Endothelial cell of hepatic sinusoid (primary cell): ENCODE data around the gene DUS1L.

Experiments used
- in situ Hi-C: cut with HindIII; loops from 2 replicates; pipeline ENCODE4 v1.10.0; 2017; ENCODE audit warnings: low sequenced_read_pairs

DUS1L gene

DNA sequence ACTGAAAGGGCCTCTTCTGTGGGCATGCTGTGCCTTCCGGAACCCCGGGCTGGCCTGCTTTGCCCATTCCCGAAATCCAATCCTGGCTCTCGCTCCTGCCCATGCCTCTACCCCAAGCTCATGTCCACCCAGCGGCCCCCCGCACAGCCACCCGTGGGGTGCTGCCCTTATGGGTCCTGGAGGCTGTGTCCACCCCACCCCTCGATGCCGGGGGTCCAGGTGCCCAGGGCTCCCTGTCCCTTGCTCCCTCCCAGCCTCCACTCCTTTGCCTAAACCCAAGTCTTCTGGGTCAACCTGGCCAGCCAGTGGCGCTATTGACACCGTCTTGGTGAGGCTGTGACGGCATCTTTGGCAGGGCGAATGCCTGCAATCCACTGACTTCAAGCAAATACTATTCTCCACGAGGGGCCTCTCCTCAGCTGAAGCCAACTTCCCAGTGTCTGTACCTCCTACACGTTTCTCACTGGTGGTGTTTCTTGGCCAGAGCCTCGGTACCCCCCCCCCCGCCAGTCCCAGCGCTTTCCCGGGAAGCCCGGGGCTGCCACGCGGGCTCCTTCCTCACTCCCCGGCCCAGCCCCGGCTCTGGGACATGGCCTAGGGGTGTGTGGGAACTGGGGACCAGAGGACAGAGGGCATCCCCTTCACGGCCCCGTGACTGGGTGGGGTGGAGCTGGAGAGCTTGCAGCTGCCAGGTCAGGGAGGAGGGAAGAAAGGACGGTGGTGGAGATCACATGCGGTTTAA is 12.2 kb upstream of the DUS1L start:
- in situ Hi-C loops = no loop called here

DNA sequence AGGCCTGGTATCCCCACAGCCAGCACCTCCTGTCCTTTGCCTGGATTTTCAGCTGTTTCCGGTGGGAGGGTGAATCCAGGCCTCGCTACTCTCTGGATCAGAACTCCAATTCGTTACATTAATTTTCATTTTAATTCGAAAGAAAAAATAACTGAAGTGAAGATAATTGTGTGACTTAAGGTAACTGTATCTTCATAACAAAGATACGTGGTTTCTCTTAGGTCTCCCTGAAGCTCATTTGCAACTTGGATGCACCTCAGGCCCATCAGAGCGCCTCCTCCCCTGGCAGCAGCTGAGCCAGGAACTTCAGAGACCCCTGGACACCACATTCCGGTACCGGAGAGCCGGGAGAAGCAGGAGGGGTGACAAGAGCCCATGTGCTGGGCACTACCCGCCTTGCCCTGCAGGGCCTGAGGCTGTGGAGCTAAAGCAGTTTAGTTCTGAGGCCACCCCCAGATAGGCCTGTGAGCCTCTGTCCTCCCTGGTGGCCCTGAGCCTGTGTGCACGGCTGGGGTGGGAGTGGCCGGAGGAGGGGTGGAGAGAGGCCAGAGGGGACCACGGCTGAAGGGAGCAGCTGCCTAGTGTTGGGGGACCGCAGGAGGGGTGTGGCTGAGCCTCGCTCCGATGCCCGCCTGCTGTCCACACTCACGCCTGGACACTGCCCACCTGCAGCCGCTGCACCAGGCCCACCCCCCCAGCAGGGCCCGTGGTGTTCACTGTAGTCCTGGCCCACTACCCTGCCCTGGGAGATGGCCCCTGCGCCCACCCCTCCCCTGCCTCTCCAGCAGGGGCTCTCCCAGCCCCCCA is 11.4 kb upstream of the DUS1L start:
- in situ Hi-C loops = no loop called here

DNA sequence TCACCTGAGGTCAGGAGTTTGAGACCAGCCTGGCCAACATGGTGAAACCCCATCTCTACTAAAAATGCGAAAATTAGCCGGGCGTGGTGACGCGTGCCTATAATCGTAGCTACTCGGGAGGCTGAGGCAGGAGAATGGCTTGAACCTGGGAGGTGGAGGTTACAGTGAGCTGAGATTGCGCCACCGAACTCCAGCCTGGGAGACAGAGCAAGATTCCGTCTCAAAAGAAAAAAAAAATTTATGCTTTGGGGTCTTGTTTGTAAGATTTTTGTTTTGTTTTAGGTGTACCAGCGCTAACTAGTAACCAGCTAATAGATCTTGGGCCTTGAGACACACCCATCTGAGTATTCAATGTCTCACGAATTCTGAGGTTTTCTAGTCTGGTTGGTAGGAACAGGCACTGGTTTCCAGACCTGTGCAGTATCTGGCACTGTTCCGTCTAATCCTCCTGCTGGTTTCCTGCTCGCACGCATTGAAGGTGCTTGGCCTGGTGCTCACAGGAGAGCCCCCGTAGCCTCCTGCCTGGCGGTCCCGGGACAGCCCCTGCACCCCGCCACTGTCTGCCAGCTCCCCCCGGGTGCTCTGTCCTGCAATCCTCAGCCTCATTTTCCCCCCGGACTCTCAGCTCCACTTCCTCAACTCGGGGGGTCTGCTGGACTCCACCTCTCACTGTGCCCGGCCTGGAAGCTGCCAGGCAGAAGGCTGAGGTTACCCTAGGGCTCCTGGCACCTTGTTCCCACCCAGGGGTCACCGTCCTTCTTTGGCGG is 10.6 kb upstream of the DUS1L start:
- in situ Hi-C loops = no loop called here

DNA sequence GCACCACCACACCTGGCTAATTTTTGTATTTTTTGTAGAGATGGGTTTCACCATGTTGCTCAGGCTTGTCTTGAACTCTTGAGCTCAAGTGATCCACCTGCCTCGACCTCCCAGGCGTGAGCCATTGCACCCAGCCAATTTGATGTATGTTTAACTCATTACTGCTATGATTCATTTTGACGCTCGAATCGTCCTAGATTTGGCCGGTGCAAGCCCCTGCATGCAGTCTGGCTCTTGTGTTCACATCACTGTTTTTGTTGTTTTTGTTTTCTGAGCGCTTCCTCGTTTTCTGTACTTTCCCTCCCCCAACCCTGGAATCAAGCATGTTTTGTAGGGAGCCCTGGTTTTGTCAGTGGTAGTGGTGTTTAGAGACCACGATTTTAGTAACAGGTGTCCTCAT is 7.8 kb upstream of the DUS1L start:
- in situ Hi-C loops = no loop called here

DNA sequence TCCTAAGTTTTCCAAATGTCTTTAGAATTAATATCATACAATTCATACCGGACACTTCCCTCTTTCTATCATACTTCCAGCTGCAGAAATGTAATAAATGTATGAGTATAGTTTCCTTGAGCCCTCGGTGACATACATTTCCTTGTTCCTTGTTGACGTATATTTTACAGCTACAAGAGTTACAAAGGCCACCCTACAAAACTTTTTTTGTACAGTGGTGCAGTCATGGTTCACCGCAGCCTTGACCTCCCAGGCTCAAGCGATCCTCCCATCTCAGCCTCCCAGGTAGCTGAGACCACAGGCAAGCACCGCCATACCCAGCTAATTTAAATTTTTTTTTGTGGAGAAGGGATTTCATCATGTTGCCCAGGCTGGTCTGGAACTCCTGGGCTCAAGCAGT is 7.2 kb upstream of the DUS1L start:
- in situ Hi-C loops = no loop called here

DNA sequence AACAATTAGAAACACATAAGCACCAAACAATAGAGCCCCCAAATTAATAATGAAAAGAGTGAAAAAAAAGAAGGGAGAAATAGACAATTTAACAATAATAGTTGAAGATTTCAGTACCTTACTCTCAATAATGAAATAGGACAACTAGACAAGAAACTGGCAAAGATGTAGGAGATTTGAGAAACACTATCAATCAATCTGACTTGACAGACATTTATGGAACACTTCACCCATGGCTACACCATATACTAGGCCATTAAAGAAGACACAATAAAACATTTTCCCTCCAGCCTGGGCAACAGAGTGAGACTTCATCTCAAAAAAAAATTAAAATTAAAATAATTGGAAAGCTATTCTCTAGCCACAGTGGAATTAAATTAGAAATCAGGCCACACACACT is 5.0 kb upstream of the DUS1L start:
- in situ Hi-C loops = no loop called here

DNA sequence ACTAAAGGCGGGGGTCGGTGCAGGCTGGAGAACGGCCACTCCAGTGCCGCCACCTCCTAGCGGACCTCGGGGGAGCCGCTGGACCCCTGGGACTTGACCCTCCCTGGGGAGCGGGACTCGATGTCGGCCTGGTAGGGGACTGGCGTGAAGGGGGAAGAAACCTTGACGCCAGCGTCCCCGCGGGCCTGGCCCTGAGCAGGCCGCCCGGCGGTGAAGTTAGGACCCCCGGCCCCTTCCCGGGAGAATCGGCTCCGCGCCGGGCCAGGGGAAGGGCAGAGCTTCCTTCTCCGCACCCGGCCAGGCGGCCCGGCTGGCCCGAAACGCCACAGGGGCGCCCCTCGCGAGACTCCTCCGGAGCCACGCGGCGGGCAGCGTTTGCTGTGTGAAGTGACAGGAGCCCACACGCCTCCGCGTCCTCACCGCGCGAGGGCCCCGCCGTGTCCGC is 389 bp downstream of the DUS1L start:
- in situ Hi-C loops = no loop called here

DNA sequence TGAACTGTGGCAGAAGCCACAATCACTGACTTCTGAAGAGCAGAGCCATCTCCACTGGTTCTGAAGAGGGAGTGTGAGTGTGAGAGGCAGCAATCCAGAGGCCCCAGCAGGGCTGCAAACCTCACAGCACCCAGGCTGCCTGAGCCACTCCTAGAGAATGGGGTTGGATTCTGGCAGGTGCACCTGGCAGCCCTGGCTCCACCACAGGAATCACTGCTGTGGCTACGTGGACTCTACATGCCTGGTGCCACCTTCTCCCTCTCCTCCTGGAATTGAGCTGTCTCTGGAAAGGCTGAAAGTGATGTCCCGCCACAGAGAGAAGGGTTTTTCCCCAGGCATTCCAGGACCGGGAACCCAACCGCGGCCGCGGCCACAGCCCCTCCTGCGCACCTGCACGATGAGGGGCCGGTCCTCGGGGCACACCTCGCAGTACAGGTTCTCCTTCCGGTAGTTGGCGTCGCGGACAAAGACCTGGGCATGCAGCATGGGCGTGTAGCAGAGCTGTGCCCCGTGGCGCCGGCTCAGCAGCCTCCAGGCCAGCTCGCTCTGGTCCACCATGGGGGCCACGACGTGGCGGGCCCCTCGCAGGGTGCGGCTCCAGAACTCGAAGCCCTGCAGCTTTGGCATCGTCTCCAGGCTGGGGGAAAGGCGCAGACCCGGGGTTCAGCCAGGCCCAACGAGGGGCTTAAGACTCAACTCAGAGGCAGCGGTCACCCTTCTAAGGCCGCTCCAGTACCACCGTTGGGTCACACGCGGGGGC is 991 bp downstream of the DUS1L start:
- in situ Hi-C loops = no loop called here

DNA sequence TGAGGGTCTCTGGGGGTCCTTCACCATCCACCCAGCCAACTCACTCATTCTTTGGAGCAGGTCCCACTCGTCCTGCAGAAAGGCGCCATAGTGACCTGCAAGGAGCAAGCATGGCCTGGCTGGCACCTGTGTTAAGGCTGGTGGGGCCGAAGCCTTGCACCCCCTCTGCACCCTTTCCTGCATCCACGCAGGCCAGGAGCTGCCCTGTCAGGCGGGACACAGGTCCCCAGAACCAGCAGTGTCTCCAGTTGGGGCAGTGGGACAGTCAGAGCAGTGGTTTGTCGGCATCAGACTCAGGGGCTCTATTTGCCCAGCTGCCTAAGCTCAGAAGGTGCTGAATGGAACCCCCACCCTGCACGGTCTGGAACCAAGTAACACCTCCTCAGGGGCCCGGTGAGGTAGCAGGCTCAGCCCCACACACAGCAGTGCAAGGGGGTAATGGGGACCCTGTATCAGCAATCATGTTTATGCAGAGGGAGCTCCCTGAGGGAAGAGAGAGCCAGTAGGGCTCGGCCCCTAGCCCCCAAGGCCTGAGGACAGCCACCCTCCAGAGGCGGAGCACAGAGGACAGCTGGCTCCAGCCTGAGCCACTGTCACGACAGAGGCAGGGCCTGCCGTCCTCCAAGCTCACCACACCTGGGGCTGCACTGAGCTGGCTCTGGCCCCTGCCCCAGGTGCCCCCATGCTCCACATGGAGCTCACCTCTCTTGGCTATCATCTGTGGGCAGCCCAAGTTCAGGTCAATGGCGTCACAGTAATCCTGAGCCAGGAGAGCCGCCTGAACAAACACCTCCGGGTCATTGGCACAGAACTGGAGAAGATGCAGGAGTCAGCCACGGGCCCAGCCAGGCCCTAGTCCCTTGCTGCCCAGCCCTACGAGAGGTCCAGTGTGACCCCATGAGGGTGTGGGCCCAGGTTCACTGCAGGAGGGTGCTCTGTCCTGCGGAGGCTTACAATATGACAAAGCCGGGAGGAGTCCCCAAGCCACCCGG is 1.9 kb downstream of the DUS1L start:
- in situ Hi-C loops = no loop called here

DNA sequence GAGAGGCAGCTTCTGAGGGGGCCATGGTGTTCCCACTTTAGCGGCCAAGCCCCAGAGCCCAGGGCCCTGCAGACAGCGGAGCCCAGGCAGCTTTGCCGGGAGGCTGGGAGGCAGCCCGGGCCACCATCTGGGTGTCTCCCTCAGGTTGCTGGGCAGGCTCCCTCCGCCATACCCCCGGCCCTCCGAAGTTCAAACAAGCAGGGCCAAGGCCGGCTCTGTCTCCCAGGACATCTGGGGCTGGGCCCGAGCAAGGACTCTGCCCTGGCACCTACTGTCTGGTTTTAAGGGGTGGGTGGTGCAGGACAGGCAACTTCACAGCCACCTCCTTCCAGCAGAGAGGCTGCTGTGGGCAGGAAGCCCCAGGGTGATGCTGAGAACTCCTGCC is 2.6 kb downstream of the DUS1L start:
- in situ Hi-C loops = no loop called here

DNA sequence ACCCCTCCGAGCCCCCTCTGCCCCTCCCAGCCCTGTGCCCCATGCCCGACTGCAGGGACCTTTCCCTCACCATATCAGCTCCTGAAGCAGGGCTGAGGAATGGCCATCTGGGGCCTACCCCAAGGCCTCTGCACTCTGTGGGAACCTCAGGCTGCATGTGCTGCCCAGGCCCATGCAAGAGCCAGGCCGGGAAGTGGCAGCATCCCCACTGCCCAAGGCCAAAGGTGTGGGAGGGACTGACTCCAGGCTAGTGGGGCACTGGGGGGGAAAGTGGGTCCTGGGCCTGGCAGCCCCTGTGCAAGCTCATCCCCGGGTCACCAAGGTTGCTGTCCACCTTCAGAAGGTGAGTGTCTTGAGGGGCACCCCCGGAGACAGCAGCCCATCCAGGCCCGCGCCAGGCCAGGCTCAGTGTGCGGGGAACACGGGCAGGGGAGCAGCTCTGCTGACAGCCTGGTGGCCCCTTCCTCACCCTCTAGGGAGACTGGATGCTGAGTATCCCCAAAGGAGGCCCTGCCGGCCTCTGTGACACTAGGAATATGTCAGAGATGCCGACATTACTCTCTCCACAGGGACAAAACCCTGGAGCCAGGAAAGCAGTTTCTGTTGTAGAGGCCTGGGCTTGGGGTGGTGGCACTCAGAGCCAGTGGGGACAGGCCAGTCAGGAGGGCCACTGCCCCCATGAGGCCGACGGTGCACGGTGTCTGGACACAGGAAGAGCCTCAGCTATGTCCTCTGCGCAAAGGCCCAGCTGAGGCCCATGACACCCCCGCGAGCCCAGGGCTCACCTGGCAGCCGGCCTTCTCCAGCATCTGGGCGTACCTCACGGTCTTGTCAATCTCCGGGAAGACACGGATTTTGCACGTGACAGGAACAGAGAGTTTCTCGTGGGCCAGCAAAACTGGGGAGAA is 3.3 kb downstream of the DUS1L start:
- in situ Hi-C loops = no loop called here

DNA sequence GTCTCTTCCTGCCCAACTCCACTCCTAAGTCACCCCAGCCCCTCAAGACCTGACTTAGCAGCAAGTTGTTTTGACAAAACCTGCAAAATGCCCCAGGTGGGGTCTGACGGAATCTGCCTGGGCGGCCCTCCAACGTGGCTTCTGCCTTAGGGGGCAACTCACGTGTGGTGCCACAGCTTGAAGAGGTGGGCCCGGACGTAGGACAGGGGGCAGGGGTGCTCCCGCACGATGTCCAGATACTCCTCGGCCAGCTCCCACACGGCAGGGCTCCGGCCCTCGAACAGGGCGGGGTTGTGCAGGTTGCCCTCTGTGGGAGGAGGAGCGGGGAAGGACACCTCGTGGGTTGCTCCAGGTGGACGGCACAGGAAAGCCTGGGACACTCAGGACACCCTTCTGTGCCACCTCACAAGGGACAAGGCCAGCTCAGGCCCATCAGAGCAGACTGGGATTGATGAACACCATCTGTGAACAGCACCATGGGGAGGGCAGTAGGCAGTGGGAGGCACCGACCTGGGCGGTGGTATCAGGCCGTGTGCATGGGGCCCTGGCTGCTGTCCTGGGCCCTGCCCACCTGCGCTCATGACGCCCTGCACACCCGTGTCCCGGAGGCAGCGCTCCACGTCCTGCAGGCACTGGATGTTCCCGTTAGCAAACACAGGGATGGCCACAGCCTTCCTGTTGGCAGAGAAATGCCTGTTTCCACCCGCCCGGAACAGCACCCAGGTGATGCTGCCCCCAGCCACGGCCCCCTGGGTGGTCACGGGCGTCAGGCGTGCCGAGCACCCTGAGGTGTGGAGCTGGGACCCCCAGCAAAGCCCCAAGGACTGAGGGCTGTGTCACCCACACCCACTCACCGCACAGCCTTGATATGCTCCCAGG is 4.3 kb downstream of the DUS1L start:
- in situ Hi-C loops = no loop called here

DNA sequence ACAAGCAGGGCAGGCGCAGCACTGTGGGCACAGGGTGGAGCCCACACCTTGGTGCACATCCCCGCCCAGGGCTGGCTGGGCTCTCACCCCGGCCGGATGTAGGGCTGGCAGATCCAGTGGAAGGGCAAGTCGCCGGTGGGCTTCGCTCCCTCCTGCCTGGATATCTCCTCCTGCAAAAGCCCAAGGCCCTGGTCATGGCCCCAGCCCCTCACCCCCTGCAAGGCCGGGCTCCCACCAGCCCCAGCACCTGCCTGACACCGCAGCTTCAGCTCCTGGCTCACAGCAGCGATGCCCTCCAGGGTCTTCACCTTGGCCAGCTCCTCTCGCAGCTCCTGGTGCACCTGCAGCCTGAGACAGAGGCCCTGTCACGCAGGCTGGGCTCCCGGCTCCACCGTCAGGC is 5.0 kb downstream of the DUS1L start:
- in situ Hi-C loops = no loop called here

DNA sequence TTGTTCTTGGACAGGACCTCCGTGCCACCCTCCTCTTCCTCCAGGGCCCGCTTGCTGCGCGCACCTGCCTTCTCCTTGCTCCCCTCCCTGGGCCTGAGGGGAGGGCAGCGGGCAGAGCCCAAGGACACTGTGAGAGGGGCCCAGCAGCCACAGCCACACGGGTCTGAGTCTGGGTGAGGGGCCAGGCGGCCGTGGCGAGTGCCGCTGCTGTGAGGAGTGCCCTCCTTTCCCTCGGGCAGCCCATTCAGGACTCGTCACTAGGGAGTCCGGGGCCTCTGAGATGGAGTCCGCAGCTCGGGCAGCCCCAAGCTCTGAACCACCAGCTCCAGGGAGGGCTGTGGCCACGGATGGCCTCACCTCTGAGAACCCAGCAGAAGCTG is 5.6 kb downstream of the DUS1L start:
- in situ Hi-C loops = no loop called here

DNA sequence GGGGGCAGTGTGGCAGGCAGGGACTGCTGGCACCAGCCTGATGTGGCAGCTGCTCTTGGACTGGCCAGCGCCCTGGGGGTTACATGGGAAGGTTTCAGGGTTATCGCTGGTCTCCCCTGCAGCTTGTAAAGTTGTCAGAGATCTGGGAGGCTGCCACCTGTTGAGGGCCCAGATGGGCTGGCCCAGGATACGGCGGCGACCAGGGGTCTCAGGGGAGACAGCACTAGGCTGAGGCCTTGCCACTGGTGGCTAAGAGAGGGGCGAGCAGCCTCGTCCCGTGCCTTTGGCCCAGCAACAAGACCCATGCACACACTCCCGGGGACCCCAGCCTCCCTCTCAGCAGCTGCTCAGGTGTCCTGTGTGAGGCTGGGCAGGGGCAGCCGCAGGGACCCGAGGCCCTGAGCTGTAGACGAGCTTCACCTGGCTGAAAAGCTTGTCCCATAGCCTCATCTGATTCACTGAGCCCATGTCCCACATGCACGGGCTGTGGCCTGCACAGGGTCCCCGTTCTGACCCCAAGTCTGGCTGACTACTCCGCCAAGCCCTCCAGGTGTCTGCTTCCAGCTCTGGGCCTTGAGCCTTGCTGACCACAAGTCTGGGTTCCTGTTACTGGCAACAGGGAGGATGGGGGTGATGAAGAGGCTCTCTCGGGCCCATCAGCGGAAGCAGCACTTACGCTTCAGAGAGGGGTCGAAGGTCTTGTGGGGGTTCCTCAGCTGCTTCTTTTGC is 6.2 kb downstream of the DUS1L start:
- in situ Hi-C loops = loop anchor here (10.0 kb wide), 2 partner anchors 75 to 145 kb away; no protein-coding TSS in a partner anchor

DNA sequence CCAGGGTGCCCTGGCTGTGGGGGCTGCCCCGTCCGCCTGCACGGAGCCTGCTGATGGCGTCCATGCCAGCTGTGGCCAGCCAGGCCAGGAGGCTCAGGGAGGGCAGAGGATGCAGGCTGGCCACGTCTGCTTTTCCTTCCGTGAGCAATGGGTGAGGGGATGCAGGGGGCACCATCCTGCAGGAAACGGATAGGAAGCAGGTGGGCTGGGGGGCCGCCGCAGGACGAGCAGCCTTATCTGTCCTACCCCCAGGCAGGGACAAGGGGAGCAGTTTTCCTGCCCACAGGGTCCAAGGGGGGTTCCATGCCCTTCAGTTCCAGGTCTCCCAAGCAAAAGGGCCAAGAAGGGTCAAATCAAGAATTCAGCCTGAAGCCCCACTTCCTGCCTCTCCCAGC is 6.8 kb downstream of the DUS1L start:
- in situ Hi-C loops = loop anchor here (10.0 kb wide), 2 partner anchors 76 to 146 kb away; no protein-coding TSS in a partner anchor
